Measurements from ENCODE around the gene DND1.
A peak's percentile ranks its signal among the peaks of the same experiment; 100 is the strongest.
"Not testable (repeated sequence)": the region's sequence is repeated elsewhere in the genome, so short reads cannot be mapped to it uniquely, and the experiment has no call there.

DND1 gene

DNA sequence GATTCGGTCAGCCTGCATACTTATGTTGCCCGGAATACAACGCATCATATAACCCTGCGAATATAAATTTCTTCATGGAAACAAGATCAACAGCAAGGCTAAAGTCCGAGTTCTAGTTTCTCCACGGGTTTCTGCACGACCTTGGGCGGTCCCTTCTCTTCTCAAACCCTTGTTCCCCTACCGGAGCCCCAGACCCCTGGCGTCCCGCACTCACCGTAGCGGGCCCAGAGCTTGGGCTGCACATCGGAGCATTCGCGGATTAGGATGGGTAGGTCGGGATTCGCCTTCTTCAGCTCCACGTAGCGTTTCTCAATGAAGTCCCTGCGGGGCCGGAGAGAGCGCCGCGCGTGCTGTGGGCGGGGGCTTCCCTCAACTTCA, 26.3 kb downstream of the DND1 start:
- peak overlapping the region; percentile 79 for H3K27ac ChIP-seq
- ChIA-PET POLR2A (ENCODE audit: low non-redundant PET) (interaction anchor here (0.6 to 2.6 kb wide), 9 partner anchors 7 to 169 kb away, joined by 3 to 18 read pairs (median 4); partner anchors contain the start of genes APBB3, EIF4EBP3, SRA1 and WDR55), CTCF (interaction anchor here (0.6 to 2.2 kb wide), 7 partner anchors 10 to 242 kb away, joined by 3 to 10 read pairs (median 4); partner anchors contain the start of genes APBB3, EIF4EBP3, SLC35A4 and SRA1)
- TF ChIP-seq, protein P1, sequence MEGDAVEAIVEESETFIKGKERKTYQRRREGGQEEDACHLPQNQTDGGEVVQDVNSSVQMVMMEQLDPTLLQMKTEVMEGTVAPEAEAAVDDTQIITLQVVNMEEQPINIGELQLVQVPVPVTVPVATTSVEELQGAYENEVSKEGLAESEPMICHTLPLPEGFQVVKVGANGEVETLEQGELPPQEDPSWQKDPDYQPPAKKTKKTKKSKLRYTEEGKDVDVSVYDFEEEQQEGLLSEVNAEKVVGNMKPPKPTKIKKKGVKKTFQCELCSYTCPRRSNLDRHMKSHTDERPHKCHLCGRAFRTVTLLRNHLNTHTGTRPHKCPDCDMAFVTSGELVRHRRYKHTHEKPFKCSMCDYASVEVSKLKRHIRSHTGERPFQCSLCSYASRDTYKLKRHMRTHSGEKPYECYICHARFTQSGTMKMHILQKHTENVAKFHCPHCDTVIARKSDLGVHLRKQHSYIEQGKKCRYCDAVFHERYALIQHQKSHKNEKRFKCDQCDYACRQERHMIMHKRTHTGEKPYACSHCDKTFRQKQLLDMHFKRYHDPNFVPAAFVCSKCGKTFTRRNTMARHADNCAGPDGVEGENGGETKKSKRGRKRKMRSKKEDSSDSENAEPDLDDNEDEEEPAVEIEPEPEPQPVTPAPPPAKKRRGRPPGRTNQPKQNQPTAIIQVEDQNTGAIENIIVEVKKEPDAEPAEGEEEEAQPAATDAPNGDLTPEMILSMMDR (conservative IDR thresholded peaks at IDR 0.05; ENCODE audit: low read depth) = no peak
- peak; percentile 36 for DNase-seq (ENCODE audit: low spot score)

DNA sequence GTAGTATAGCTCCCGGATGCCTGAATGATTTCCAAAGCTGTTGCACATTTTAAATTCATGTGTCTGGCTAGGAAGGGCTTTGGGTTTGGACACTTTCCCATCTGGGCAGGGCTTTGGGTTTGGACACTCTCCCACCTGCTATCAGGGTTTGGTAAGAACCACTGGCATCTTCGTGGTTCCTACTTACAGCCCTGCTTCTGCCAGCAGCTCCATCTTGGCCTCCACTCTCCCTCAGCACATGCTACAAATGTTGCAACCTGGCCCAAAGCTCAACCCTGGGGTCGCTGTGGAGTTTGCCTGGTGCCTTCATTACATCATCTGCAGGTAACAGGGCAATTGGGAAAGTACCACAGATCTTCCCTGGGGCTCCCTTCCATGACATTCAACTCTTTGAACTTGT, 30.7 kb downstream of the DND1 start:
- TF ChIP-seq, protein P1 (conservative IDR thresholded peaks at IDR 0.05; ENCODE audit: low read depth) = no peak
- no peak for DNase-seq (ENCODE audit: low spot score)
- CTCF ChIA-PET = interaction anchor here (0.5 to 0.7 kb wide), 2 partner anchors 18 to 21 kb away, joined by 4 read pairs; no protein-coding TSS in a partner anchor
- POLR2A ChIA-PET (ENCODE audit: low non-redundant PET) = interaction anchor here (0.5 kb wide), 1 partner anchor 9 kb away, joined by 4 read pairs; no protein-coding TSS in a partner anchor
- peak overlapping the region; percentile 47 for H3K27ac ChIP-seq

DNA sequence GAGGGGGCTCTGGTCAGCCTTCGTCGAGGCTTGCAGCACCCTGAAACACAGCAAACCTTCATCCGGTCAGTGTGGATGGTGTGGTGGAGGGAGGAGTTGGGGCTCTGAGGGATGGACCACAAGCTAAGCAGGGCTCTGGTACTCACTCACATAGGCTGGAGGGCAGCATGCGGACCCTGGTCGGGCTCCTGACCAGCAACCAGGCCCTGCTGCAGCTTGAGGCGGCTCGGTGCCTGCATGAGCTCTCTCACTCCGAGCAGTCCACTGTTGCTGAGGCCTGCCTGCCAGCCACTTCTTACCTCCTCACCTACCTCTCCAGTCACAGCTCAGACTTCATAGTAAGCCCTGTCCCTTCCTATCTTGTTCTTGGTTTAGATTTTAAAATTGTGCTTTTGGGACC, 31.7 kb downstream of the DND1 start:
- ChIA-PET CTCF (no interaction called here), POLR2A (ENCODE audit: low non-redundant PET) (interaction anchor here (0.9 kb wide), 1 partner anchor 76 kb away, joined by 3 read pairs; no protein-coding TSS in a partner anchor)
- TF ChIP-seq, protein P1 (conservative IDR thresholded peaks at IDR 0.05; ENCODE audit: low read depth) = no peak
- DNase-seq (ENCODE audit: low spot score) = no peak
- peak overlapping the region; percentile 47 for H3K27ac ChIP-seq

DNA sequence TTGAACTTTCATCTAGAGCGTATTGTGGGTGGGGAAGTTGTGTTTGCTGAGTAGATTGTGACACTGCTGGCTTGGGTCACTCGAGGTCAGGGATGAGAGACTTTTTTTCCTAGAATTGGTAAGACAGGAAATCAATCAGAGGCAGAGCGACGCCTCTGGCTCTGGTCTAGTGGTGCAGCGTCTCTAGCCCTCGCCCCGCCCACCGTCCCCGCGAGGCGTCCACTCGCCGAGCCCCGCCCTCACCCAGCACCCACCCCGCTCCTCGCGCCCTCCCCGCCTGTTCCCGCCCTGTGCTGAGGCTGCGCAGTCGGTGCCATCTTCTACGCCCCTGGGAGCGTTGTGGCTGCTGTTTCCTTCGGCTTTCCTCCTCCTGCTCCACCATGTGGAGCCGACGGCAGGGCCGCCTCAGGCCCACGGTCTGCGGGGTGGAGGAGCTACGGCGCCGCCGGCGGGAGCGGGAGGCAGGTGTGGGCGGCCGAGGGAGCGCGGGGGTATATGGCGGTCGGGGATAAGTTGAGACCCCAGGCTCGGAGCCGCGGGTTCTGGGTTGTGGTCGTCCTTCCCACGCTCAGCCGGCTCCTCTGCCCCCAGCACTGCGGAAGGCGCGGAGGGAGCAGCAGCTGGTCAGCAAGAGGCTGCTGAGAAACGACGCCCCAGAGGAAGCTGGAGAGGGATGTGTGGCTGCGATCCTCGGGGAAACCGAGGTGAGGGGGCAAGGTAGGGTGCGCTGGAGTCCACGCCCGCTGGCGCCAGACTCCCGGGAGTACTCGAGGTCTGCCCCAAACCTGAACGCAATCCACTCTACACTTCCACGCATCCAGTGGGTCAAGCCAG, 34.0 kb downstream of the DND1 start, which contains the start of gene TMCO6:
Gene TMCO6, plus strand, starts transcription at position 304 of the 834 bp plus-strand sequence. Its CDS starts 77 bp downstream, at position 381.
- TF ChIP-seq, protein P1 (conservative IDR thresholded peaks at IDR 0.05; ENCODE audit: low read depth) = peak; percentile 90

DNA sequence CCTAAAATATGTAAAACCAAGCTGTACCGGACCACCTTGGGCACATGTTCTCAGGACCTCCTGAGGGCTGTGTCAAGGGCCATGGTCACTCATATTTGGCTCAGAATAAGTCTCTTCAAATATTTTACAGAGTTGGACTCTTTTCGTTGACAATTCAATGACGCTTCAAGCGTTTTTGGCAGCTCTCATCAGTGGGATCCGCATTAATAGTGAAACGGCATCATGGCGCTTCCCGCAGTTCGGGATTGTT, 34.6 kb downstream of the DND1 start:
- peak overlapping the region; percentile 81 for H3K27ac ChIP-seq
- not testable (repeated sequence) for DNase-seq (ENCODE audit: low spot score)
- ChIA-PET CTCF (interaction anchor here (0.6 to 2.3 kb wide), 5 partner anchors 8 to 91 kb away, joined by 3 to 21 read pairs (median 7); partner anchors contain the start of genes EIF4EBP3 and SRA1), POLR2A (ENCODE audit: low non-redundant PET) (interaction anchor here (0.6 kb wide), 1 partner anchor 36 kb away, joined by 6 read pairs; no protein-coding TSS in a partner anchor)

More for the DNA sequence above, 34.0 kb downstream of the DND1 start, which contains the start of gene TMCO6:
- ChIA-PET CTCF (interaction anchor here (0.6 to 2.3 kb wide), 11 partner anchors 9 to 276 kb away, joined by 3 to 21 read pairs (median 3); partner anchors contain the start of genes EIF4EBP3 and SRA1), POLR2A (ENCODE audit: low non-redundant PET) (interaction anchor here (0.8 kb wide), 1 partner anchor 8 kb away, joined by 3 read pairs; the partner anchor contains the start of genes IK and NDUFA2)
- DNase-seq (ENCODE audit: low spot score) = peak; percentile 99
- H3K27ac ChIP-seq = peak within 1 kb of the TSS; percentile 81

DNA sequence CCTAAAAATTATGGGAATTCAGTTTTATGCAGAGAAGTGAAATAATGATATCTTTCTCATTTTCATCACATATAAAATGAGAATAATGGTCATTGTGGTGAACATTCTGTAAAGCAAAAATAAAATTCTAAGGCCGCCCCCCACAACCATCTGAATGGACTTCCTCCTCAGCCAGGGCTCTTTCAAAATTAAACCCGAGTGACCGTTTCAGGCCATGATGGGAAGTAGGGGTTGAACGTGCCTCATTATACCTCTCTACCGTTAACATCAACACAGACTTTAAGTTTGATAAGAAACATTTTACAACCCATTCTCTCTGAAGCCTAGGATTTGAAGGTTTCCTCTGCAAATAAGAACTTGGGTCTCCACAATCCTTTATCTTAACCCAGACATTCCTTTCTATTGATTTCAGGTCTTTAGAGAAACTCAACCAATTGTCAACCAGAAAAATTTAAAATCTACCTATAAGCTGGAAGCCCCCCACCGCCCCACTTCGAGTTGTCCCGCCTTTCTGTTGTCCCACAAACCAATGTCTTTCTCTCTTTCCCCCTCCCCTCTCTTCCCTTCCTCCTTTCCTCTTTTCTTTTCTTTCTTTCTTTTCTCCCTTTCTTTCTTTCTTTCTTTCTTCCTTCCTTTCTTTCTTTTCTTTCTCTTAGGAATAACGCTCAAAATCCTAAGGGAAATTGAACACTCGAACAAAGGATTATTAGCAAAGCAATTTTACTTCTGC, 35.8 kb downstream of the DND1 start:
- POLR2A ChIA-PET (ENCODE audit: low non-redundant PET) = no interaction called here

More for the DNA sequence above, 35.8 kb downstream of the DND1 start:
- DNase-seq (ENCODE audit: low spot score) = no peak
- no peak overlapping the region for H3K27ac ChIP-seq
- TF ChIP-seq, protein P1 (conservative IDR thresholded peaks at IDR 0.05; ENCODE audit: low read depth) = no peak
- CTCF ChIA-PET = interaction anchor here (0.5 to 0.7 kb wide), 4 partner anchors 56 to 251 kb away, joined by 3 to 5 read pairs (median 3); no protein-coding TSS in a partner anchor

Data from RWPE1 (cell line).